ENCODE measurements around the gene GNG13.
"Not testable (repeated sequence)": the region's sequence is repeated elsewhere in the genome, so short reads cannot be mapped to it uniquely, and the experiment has no call there.

Gene GNG13

GRCh38 chr16:760545-761343, 39.8 kb downstream of the GNG13 start, which contains the start of gene MSLN:
Gene MSLN, plus strand, starts transcription at chr16:760734. Its CDS starts 1,947 bp downstream, at chr16:762681.
- DNase-seq (ENCODE audit: low spot score), result no peak

GRCh38 chr16:760065-760464, 40.5 kb downstream of the GNG13 start:
- no peak for DNase-seq (ENCODE audit: low spot score)

- no peak for DNase-seq (ENCODE audit: low spot score)
These were observed 41.2 kb downstream of the GNG13 start for GRCh38 chr16:759110-759910.

- no peak for DNase-seq (ENCODE audit: low spot score)
These were observed 44.1 kb downstream of the GNG13 start for GRCh38 chr16:756428-756827.

GRCh38 chr16:754656-755055, 45.9 kb downstream of the GNG13 start:
- no peak for DNase-seq (ENCODE audit: low spot score)

GRCh38 chr16:754121-754607, 46.4 kb downstream of the GNG13 start:
- DNase-seq (ENCODE audit: low spot score), result not testable (repeated sequence)

- DNase-seq (ENCODE audit: low spot score), result no peak
These were observed 48.6 kb downstream of the GNG13 start for GRCh38 chr16:752007-752312.

GRCh38 chr16:751152-752006, 49.2 kb downstream of the GNG13 start:
- peak; percentile 58 for DNase-seq (ENCODE audit: low spot score)

- DNase-seq (ENCODE audit: low spot score), result no peak
These were observed 50.0 kb downstream of the GNG13 start for GRCh38 chr16:750485-750884.

- no peak for DNase-seq (ENCODE audit: low spot score)
These were observed 51.5 kb downstream of the GNG13 start for GRCh38 chr16:749010-749409.
